RPMI7951 (cell line): Measurements from ENCODE around the gene NCOA1. TPM values are rescaled to one million over a fixed set of nuclear protein-coding genes. Genes with fewer than 3 reads are reported as not detected.

Source experiments
- DNase-seq: peaks from one replicate; pipeline ENCODE4 v3.0.0-alpha.2; 2012; ENCODE audit warnings: low read depth
- total RNA-seq: library from RNA; depleted of rRNA; stranded (reverse); fragments of >200 nt; shearing (Covaris generic); gene quantifications from 2 replicates; pipeline ENCODE4 v1.2.3, GENCODE V29; 2014

Gene NCOA1
- total RNA-seq, 1 experiment from 2014 or later = 9.9 TPM

DNA sequence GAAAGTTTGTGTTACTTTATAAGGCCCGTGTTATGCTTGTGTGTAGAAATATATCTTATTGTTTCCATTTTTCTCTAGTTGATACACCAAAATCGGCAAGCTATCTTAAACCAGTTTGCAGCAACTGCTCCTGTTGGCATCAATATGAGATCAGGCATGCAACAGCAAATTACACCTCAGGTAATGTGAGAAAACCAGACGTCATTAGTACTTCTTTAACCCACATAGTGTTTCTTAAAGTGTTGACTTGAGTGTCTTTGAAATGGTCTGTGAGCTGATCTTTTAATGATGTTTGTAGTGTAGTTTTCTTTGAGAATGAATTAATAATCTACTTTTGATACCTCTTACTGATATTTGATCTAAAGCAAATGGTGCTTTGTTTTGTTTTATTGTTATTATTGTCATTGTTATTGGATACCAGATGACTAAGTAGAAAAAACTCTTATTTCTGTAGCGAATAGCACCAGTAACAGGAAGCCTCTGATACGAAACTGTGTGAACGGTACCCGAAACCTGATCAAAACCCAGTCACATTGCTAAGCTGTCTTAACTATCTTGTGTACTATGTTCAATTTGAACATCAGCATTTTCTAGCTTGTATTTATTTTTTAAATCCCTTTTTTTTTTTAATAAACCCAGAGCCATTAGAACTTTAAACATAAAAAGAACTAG is 248.4 kb downstream of the NCOA1 start:
- DNase-seq = no peak

DNA sequence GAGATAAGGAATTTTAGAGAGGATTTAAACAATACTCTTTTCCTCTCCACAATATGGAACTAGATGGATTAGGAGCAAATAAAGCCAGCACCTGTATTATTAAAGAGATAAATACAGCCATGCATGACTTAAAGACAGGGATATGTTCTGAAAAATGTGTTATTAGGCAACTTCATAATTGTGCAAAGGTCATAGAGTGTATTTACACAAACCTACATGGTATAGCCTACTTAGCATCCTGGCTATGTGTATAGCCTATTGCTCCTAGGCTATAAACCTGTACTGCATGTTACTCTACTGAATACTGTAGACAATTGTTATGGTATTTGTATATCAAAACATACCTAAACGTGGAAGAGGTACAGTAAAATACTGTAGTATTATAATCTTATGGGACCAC is 249.1 kb downstream of the NCOA1 start:
- no peak for DNase-seq

DNA sequence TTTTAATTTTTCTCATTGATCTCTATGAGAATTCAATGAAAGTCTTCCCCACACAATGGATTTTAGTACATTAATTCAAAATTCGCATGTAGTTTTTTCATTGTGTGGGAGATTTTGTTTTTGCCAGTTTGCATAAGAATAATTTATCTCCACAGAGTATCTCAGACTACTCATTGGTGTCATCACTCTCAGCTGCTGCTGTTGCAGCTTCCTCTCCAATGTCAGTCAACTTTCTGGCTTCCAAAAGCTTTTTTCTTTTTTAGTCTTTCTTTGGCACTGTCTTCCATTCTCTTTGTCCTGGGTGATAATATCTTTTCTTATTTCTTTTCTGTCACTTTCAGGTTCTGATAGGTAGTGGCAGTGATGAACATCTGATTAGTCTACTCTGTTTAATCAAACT is 251.7 kb downstream of the NCOA1 start:
- no peak for DNase-seq

DNA sequence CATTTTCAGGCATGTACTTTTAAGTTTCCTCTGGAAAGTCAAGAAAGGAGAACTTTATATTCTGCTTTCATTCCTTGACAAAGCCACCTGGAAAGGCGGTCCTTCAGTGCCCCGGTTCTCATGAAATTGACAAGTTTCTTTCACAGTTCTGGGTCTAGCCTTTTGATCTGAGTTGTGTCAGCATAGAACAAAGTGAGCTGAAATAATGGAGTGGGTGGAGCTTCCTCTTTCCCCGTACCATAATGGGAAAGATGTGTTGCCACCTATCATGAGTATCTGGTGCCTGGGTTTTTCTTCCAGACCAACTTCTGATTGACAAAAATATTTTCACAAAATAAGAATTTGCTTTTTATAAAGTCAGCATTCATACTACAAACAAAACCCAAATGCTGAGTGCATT is 252.9 kb downstream of the NCOA1 start:
- no peak for DNase-seq

DNA sequence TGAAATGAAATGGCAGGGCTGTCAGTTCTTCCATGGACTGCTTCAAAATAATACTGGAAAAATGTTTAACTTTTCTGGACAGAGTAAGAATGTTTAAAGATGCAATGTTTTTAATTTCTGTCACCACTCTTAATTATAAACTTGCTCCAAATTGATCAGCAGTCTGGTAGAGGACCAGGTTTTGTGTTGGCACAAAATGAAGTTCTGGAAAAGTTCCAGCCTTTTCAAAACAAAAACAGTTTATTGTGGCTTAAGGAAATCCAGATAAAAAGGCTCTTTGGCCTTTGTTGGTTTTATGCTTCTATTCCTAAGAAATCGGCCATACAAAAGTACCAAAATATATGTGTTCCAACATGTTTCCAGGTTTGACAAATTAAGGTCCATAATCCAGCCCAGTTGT is 253.3 kb downstream of the NCOA1 start:
- no peak for DNase-seq

DNA sequence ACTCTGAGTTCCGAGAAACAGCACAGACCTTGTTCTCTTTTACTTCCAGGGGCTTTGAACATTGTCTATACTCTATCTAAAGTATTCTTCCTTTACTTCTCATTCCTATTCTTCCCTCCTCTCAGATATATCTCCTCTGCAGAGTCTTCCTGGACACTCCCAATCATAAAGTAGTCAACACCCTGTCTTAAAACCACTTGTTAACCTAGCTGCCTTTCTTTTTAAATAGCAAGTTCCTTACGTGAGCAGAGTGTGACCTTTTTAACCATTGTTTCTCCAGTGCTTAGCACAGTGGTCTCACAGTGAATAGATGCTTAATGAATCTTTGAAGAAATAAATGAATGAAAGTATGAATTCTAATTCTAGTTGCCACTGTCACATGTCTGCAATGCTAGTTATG is 254.8 kb downstream of the NCOA1 start:
- DNase-seq = no peak

DNA sequence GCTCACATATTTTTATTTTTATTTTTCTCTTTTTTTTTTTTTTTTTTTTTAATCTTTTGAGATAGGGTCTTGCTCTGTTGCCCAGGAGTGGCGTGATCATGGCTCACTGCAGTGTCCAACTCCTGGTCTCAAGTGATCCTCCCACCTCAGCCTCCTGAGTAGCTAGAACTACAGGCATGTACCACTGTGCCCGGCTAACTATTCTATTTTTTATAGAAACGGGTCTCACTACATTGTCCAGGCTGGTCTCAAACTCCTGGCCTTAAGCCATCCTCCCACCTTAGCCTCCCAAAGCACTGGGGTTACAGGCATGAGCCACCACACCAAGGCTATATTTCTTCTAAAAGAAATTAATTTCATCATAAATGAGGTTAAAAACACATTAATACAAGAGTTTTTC is 256.2 kb downstream of the NCOA1 start:
- no peak for DNase-seq

DNA sequence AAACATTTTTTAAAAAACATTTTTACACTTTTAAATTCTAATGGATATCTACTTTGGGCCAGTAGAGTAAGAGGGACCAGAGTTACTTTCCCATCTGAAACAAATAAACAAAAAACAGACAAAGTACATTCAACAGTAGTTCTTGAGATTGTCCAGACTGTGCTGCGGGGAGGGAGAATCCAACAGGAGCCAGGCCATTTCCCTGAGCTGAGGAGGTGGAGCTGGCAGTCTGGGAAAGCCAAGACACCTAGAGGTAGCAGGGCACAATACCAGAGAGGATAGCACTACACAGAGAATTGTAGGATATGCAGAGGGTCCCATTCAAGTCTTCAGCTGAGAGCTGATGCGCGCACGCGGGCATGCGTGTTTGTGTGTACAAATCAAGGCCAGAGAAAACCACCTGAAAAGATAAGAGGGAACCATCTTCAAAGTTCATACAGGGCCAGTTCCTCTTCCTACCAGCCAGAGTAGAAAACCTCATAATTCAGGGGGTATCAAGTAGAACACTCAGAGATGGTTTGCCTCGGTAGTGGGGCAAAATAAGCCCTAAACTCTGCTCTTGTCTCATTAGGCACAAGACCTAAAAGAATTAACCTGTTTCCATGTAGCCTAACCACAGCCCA is 258.1 kb downstream of the NCOA1 start:
- no peak for DNase-seq

DNA sequence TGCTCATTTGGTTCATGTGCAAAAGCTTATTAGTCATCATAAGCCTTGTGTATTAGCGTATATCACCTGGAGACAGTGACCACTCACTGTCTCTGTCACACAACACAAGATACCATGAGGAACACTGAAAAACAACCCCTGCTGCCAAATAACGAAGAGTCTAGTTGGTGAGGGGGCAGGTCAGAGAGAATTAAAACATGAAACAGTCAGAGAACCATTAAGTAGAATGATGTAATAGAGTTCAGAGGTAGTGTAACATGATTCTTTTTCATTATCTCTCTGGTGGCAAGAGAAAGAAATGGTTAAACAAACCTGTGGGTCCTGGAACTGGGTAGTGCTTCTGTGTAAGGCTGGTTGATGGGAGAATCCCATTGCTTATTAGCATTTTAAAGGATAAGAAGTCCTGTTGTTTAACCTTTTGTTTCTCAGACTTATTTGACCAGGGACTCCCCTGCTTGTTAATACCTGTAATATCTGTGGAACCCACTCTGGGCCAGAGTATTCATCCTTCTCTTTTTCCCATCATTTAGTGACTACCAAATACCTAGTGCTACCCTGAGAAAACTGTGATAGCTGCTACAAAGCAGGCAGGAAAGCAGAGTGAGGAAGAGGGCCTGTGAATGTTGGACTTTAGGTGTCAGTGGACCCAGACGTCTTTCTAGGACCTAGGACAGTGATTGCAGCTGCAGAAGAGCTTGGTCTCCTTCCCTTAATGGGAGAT is 264.1 kb downstream of the NCOA1 start:
- no peak for DNase-seq

DNA sequence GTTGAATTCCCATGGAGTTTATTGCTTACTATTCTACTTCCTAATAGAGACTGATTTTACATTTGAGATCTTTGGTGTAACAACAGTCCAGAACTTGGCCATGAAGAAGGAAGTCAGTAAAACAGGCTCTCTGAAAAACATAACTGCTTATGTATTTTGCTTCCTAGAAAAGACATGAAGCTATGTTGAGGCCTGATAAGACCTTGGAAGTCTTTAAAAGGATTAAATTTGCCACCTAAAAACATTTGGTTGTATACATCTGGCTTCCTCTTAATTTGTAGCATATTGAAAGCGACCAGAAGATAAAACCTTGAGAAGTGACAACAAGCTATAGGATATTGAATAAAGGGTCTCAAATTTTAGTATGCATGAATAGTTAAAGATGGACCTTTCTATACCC is 265.7 kb downstream of the NCOA1 start:
- no peak for DNase-seq

DNA sequence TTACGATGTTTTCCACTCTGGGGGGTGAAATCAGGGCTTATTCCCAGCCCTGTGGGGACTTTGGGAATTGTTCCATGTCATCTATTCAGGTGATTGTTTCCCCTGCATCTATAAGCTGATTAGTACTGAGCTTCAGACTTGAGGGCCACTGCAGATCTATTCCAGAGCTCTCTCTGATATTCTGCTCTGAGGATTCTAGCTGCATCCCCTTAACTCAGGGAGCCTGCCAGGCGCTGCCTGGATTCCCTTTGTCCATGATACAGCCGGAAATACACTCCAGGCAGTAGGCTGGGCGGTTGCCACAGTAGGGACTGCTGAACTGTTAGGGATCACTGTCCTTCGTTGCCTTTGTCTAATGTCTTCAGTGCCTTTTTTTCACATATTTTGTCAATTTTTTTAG is 270.8 kb downstream of the NCOA1 start:
- DNase-seq = no peak

DNA sequence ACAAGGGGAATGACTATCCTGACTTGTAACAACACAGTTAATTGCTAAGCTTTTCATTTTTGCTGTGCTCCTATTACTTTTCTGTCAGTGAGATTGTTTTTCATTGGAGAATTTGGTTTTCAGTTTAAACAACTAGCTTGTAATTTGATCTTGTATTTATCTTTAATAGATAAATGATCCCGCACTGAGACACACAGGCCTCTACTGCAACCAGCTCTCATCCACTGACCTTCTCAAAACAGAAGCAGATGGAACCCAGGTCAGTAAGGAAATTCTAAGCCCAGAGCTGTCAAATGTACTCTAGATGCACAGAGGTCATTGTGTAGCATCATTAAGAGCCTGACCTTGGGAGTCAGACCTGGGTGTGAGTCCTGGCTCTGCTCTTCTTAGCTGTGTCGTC is 271.5 kb downstream of the NCOA1 start:
- DNase-seq = no peak

DNA sequence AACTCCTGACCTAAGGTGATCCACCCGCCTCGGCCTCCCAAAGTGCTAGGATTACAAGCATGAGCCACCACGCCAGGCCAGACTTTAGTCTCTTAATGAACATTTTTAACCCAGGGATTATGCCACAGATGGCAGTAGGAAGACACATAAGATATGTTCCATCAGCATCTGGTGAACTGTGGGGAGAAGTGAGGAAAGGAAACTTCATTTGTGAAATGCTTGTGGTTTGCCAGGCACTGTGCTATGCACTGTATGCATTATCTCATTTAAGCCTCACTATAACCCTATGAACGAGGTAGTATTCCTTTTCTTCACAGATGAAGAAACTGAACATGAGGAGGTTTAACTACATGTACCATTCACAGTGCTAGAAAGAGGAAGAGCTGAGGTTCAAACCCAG is 272.8 kb downstream of the NCOA1 start:
- DNase-seq = no peak

DNA sequence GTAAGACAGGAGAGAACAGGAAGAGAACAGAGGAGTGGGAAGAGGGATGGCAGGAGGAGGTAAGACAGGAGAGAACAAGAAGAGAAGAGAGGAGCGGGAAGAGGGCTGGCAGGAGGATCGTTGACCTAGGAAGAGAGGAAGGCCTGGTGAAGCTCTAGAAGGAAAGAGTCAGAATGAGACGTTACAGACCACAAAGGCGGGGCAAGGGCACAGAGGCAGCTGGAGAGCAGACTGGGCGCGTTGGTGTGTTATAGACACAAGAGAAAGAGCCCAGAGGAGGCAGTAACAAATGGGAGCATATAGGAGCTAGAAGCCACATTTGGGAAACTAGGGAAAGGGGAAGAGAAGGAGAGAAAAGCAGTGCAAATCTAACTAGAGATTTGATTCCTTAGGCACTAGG is 275.6 kb downstream of the NCOA1 start:
- no peak for DNase-seq

DNA sequence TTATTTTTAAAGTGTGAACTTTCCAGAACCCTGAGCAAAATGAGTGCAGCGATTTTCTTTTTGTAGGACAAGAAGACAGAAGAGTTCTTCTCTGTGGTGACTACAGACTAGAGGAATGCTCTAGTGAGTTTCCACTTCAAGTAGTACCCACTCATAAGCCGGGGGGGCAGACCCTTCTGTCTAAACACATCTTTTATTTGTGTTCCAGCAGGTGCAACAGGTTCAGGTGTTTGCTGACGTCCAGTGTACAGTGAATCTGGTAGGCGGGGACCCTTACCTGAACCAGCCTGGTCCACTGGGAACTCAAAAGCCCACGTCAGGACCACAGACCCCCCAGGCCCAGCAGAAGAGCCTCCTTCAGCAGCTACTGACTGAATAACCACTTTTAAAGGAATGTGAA is 277.0 kb downstream of the NCOA1 start:
- no peak for DNase-seq

DNA sequence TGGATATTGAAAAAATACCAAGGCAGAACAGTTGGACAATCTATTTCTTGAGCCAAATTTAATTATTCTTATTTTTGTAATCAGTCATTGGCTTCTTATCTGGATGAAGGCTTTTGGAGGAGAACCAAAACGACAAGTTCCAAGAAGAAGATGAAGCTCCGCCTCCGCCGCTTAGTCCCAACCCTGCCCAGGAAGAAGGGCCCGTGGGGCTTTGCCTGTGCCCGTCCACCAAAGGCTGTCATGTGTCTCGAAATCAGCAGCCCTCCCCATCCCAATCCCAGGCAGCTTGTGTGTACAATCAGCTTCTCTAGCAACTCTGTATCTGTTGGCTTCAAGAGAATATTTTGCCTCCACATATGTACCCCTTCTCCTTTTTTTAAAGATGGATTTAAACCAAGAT is 277.5 kb downstream of the NCOA1 start:
- DNase-seq = no peak

DNA sequence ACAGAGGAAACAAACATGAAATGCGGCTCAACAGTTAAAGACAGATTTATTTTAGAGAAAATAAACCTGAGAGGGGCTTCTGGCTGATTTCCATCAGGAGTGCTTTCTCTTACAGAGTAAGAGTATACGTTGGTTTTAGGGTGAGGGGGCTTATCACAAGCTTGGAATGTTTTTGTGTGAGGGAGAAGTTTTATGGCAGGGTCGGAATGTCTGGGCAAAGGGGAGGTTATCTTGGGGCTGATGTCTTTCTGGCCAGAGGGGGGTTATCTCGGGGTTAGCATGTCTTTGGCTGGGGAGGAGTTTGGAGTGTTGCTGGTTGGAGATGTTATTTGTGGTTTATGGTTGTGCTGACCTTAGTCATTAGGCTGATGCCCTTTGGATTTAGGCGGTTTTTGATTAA is 280.0 kb downstream of the NCOA1 start:
- DNase-seq = no peak

DNA sequence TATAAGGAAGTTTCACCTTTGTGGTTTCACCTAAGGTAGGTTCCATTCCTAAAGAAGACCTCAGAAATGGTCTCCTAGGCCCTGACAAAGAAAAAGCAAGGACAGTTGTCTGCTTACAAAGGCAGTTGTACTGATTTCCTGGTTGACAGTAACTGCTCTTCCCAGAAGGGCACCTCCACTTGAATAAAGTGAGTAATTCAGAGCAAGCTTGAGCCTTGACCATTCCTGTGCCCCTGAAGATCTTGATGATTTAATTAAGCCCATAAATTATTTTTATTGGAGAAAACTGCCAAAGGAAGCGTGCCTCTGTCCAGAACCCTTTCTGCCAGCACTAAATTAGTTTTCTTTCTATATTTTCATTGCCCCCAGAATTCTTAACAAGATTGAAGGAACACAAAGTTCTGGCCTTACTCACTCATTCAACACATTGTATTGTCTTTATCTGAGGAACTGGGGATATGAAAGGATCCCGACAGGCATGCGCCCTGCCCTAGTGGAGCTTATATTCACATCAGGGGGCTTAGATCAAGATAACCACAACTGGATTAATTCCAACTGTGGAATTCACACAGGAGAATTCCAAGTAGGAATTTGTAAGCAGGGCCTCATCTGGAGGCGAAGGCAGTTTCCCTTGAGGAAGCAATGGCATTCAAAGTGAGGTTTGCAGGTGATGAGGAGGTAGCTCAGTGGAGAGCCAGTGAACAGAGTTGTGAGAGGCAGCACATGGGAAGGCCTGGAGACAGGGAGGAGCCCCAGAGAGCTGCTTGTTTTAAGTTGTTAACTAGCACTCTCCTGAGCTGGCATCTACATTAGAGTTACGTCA is 280.9 kb downstream of the NCOA1 start:
- no peak for DNase-seq

DNA sequence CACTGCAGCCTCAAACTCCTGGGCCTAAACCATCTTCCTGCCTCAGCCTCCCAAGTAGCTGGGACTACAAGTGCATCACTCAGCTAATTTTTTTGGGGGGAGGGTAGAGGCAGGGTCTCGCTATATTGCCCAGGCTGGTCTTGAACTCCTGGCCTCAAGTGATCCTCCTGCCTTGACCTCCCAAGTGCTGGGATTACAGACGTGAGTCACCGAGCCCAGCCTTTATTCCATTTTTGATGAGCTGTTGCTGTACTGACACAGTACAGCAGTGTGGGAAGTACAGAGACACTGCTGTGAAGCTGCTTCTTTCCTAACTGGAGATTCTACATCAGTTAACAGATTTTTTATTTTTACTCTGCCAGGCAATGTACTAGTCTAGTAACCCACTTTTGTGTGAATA is 283.3 kb downstream of the NCOA1 start:
- DNase-seq = no peak

DNA sequence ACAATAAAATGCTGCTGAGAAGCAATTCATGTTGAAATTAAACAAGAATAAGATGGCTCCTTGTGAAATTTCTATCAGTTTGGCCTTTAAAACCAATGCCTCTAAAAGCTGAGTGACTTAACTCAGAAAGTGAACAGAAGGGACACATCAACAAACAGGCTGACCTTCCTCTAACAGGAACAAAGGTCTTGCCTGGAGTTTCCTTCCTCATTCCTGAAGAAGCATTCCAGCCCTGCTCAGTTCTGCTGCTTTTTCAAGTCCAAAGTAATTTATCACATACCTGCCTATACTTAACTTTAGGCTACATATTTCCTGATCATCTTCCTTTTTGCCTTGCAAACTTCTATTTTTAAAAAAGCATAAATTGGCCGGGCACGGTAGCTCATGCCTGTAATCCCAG is 288.1 kb downstream of the NCOA1 start:
- no peak for DNase-seq

DNA sequence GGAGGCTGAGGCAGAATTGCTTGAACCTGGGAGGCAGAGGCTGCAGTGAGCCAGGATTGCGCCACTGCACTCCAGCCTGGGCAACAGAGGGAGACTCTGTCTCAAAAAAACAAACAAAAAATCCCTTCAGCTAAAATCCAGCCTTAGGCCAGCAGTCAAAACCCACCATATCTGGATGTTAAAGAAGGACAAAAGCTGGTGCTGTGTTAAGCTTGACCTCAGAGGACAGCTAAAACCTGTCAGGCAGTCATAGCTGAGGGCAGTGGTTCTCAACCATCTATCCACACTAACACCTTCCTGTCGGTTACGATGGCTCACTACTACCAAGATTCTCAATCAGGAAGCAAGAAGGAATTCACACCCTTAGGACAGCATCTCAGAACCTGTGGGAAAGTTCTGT is 292.6 kb downstream of the NCOA1 start:
- no peak for DNase-seq

DNA sequence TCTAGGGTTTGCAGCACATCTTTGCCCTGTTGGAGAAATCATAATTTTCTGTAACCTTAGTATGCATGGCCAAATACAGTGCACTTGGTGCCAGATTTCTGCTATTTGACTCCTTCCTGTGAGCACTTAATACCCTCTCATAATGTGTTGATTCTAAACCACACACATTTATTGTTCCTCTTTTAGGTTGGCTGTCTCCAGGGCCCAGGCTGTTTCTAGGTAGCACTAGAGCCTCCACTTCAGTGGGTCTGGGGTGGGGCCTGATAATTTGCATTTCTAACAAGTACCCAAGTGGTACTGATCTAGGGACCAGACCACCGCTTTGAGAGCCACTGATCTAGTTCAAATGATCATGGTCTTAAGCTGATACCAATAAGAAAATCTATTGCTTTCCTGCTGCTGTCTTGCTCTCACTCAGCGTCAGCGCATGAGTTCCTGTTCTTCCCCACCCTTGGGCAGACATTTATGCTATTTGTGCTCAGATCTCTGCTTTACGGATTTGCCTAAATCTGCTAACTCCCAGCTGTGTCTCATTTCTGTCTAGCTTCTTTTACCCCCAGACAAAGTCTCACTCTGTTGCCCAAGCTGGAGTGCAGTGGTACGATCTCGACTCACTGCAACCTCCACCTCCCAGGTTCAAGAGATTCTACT is 294.7 kb downstream of the NCOA1 start:
- DNase-seq = no peak
